Common myeloid progenitor, CD34-positive (primary cell): ENCODE measurements around the gene KCNN3.
A peak's percentile ranks its signal among the peaks of the same experiment; 100 is the strongest.

ENCODE experiments used
- CTCF ChIA-PET: fragments of 350-600 bp; sonication (Branson Sonifier 250); formaldehyde crosslinking; loops from one replicate; lab custom pipeline; 2021; ENCODE audit warnings: antibody characterized with exemption; lab: Charles Lee
- POLR2A ChIA-PET: fragments of 350-600 bp; sonication (Branson Sonifier 250); formaldehyde crosslinking; loops from one replicate; lab custom pipeline; 2021; ENCODE audit warnings: antibody characterized with exemption; lab: Charles Lee
- DNase-seq, 3 donors: peaks; one replicate each; pipeline versions ENCODE4 v3.0.0 to v3.0.0-alpha.2; 2013
- H3K27ac ChIP-seq, 2 experiments: 1 replicate in 1 of 2; 2 replicates in 1 of 2; pipeline ENCODE4 v1.7.0; 2013; ENCODE audit warnings: inconsistent platforms in 2 of 2, low read length in 2 of 2, mild to moderate bottlenecking in 2 of 2, low read depth in 1 of 2, moderate library complexity in 1 of 2; ENCODE audit not compliant: severe bottlenecking in 2 of 2, insufficient read depth in 1 of 2, poor library complexity in 1 of 2
- H3K27me3 ChIP-seq, 5 experiments: replicated peaks in 2 of 5; 1 replicate in 3 of 5; 2 replicates in 2 of 5; pipeline versions ENCODE4 v1.6.1 to v1.7.0; 2013; ENCODE audit warnings: low read length in 4 of 5, mild to moderate bottlenecking in 2 of 5, moderate library complexity in 2 of 5, inconsistent platforms in 1 of 5; ENCODE audit not compliant: insufficient read depth in 5 of 5, control insufficient read depth in 4 of 5
- H3K36me3 ChIP-seq, 4 experiments: 1 replicate in 2 of 4; 2 replicates in 2 of 4; pipeline versions ENCODE4 v1.6.1 to v1.7.0; 2013; ENCODE audit warnings: low read length in 3 of 4, control low read depth in 1 of 4, mild to moderate bottlenecking in 1 of 4; ENCODE audit not compliant: control insufficient read depth in 4 of 4, insufficient read depth in 4 of 4
- H3K4me1 ChIP-seq, 4 experiments: 1 replicate in 3 of 4; 2 replicates in 1 of 4; pipeline versions ENCODE4 v1.6.1 to v1.7.1; 2013; ENCODE audit warnings: low read length in 3 of 4, mild to moderate bottlenecking in 3 of 4, control low read depth in 1 of 4, inconsistent platforms in 1 of 4, moderate library complexity in 1 of 4; ENCODE audit not compliant: control insufficient read depth in 4 of 4, insufficient read depth in 4 of 4; ENCODE audit errors: control extremely low read depth in 1 of 4
- H3K4me3 ChIP-seq, 7 experiments: 1 replicate in 4 of 7; 2 replicates in 3 of 7; pipeline versions ENCODE4 v1.5.1 to v1.7.0; 2013; ENCODE audit warnings: mild to moderate bottlenecking in 7 of 7, low read length in 6 of 7, moderate library complexity in 6 of 7, inconsistent platforms in 2 of 7, low read depth in 2 of 7, control low read depth in 1 of 7; ENCODE audit not compliant: insufficient read depth in 4 of 7, control insufficient read depth in 1 of 7; ENCODE audit errors: extremely low read depth in 1 of 7
- H3K9me3 ChIP-seq, 5 experiments: 1 replicate in 4 of 5; 2 replicates in 1 of 5; pipeline versions ENCODE4 v1.6.1 to v1.7.1; 2013; ENCODE audit warnings: low read length in 4 of 5, mild to moderate bottlenecking in 2 of 5, inconsistent platforms in 1 of 5, low read depth in 1 of 5, moderate library complexity in 1 of 5; ENCODE audit not compliant: control insufficient read depth in 4 of 5, insufficient read depth in 2 of 5; ENCODE audit errors: control extremely low read depth in 1 of 5
- WGBS: methylation state at CpG from one replicate; pipeline ENCODE4 v1.1.5; 2013; ENCODE audit not compliant: insufficient coverage; 5-methylcytosine and 5-hydroxymethylcytosine counted together

KCNN3 gene

GRCh38 chr1:154808909-154809262 lies 61.2 kb downstream of the KCNN3 start:
- peaks cover 0 to 32% (median 29%) of the 10 kb centered on the region in 4 experiments for H3K4me1 ChIP-seq
- POLR2A ChIA-PET = interaction anchor here (0.9 kb wide), 1 partner anchor 13 kb away, joined by 3 read pairs; no protein-coding TSS in a partner anchor
- 92% methylated on average over 17 of the region's 17 CpGs for WGBS

DNA sequence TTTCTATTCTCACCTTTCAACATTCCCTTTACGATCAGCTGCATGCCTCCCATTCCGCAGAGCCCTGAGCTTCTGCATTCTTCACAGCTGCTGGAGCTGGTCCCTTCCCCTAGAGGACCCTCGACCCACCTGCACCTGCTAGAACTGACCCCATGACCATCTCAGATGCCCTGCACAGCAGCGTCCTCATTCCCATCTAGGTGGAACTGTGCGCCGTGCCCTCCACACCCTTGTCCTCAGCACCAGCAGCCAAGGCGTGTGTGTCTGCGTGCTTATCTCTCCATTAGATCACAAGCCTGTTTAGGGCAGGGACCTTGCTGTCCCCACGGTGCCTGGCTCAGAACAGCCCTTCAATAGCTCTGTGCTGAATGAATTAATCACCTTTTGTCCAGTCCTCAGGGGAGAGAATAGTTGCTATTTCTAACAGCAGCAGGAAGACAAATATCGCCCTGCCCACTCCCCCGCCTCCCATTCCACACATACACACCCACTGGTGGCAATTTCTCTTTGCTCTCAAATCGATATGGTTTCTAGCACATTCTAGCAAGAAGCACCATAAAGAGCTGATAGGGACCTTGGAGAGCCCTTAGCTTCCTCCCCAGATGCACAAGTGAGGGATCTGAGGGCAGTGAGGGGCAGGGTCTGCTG lies 61.7 kb downstream of the KCNN3 start:
- 95% methylated on average over 12 of the region's 12 CpGs for WGBS
- Histone ChIP-seq H3K36me3 (no peaks in the 10 kb centered on the region), H3K27ac (no peak overlapping the region), H3K4me3 (no peak overlapping the region), H3K27me3 (no peaks in the 10 kb centered on the region), H3K9me3 (no peaks in the 10 kb centered on the region), H3K4me1 (peaks cover 0 to 32% (median 29%) of the 10 kb centered on the region in 4 experiments)
- ChIA-PET POLR2A (no interaction called here), CTCF (interaction anchor here (0.8 to 5.5 kb wide), 3 partner anchors 11 to 19 kb away, joined by 3 to 20 read pairs (median 3); no protein-coding TSS in a partner anchor)
- no peak for DNase-seq

More at GRCh38 chr1:154808909-154809262, 61.2 kb downstream of the KCNN3 start:
- CTCF ChIA-PET = interaction anchor here (0.8 to 5.5 kb wide), 3 partner anchors 11 to 20 kb away, joined by 3 to 20 read pairs (median 3); no protein-coding TSS in a partner anchor
- Histone ChIP-seq H3K4me3 (no peak overlapping the region), H3K9me3 (no peaks in the 10 kb centered on the region), H3K27ac (no peak overlapping the region), H3K27me3 (no peaks in the 10 kb centered on the region), H3K36me3 (no peaks in the 10 kb centered on the region)
- DNase-seq = peak in 1 of 3 donors; percentile 7

- 62% methylated on average over 9 of the region's 12 CpGs for WGBS
- POLR2A ChIA-PET = interaction anchor here (0.7 kb wide), 1 partner anchor 12 kb away, joined by 3 read pairs; no protein-coding TSS in a partner anchor
- H3K27me3 ChIP-seq = no peaks in the 10 kb centered on the region
- H3K27ac ChIP-seq = no peak overlapping the region
- H3K9me3 ChIP-seq = no peaks in the 10 kb centered on the region
- no peaks in the 10 kb centered on the region for H3K36me3 ChIP-seq
- no peak overlapping the region for H3K4me3 ChIP-seq
- peak in 2 of 3 donors; percentile 35 to 38 for DNase-seq
- H3K4me1 ChIP-seq = peaks cover 0 to 32% (median 29%) of the 10 kb centered on the region in 4 experiments
- CTCF ChIA-PET = interaction anchor here (1.1 to 5.5 kb wide), 5 partner anchors 11 to 72 kb away, joined by 3 to 20 read pairs (median 3); no protein-coding TSS in a partner anchor
Measured at GRCh38 chr1:154807048-154807591, 63.0 kb downstream of the KCNN3 start.

DNA sequence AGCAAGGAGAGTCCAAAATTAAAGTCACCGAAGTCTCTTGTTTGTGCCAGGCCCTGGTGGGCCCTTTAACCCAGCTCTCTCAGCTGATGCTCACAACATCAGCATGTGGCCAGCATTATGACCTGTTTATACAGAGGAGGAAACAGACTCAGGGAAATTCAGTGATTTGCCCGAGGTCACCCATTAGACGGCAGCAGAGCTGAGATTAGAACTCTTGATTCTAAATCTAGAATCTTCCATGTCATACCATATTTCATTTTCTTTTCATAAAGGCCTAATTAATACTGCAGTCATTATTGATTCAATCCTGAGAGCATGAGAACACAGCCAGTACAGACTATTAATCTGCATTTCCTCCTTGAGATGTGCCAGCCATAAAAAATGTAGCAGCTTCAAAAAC lies 63.7 kb downstream of the KCNN3 start:
- Histone ChIP-seq H3K9me3 (no peaks in the 10 kb centered on the region), H3K36me3 (no peaks in the 10 kb centered on the region), H3K27ac (no peak overlapping the region), H3K27me3 (no peaks in the 10 kb centered on the region), H3K4me3 (no peak overlapping the region), H3K4me1 (peaks cover 0 to 32% (median 29%) of the 10 kb centered on the region in 4 experiments)
- 38% methylated on average over 2 of the region's 3 CpGs for WGBS
- CTCF ChIA-PET = interaction anchor here (1.1 to 5.5 kb wide), 6 partner anchors 10 to 73 kb away, joined by 3 to 20 read pairs (median 3); no protein-coding TSS in a partner anchor
- POLR2A ChIA-PET = no interaction called here
- peak in 1 of 3 donors; percentile 6 for DNase-seq

DNA sequence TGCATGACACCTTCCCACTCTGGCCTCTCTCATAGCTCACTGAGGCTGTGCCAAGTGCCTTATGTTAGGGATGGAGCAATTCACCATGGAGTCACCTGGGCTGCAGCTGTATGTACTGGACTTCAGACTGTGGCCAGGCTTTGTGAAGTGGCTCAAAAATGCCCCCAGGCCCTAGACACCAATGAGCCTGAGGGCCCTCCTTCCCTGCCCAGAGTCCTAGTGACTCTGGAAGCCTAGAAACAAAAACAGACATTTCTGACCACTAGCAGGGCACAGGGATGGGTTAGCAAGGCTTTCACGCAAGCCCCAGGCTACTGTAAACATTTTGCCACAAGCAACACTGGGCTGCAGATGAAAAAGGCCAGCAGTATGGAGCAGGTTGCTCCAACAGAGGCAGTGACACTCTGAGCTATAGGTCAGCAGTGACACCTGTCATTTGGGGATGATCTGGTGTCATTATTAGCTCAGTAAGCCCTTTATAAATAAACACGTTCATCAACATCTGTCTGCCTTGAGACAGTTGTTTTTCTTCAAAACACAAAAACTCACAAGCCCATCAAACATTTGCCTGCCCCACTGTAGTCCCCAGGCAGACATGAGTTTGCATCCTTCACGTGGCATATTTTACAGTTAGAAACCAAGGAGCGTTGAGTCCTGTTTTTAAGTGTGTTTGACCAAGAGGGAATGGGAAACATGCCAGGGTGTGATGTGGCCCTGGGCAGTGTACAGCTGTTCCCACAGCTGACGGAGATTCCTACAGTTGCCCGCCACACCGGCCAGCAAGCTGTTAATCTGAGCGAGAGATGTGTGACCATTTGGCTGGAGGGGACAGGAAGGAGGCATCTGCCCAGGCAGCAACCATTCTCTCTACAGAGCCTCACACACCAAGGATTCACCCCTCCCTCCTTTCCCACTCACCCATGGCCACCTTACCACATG lies 66.8 kb downstream of the KCNN3 start:
- WGBS = 98% methylated on average over 6 of the region's 8 CpGs
- no peak for DNase-seq
- ChIA-PET CTCF (interaction anchor here (1.1 kb wide), 1 partner anchor 18 kb away, joined by 3 read pairs; no protein-coding TSS in a partner anchor), POLR2A (interaction anchor here (0.6 kb wide), 1 partner anchor 181 kb away, joined by 3 read pairs; no protein-coding TSS in a partner anchor)
- H3K36me3 ChIP-seq = no peaks in the 10 kb centered on the region
- H3K27me3 ChIP-seq = peaks cover 0 to 3% (median 0%) of the 10 kb centered on the region in 5 experiments
- no peak overlapping the region for H3K4me3 ChIP-seq
- no peaks in the 10 kb centered on the region for H3K9me3 ChIP-seq
- H3K27ac ChIP-seq = no peak overlapping the region
- H3K4me1 ChIP-seq = peaks cover 0 to 19% (median 17%) of the 10 kb centered on the region in 4 experiments

DNA sequence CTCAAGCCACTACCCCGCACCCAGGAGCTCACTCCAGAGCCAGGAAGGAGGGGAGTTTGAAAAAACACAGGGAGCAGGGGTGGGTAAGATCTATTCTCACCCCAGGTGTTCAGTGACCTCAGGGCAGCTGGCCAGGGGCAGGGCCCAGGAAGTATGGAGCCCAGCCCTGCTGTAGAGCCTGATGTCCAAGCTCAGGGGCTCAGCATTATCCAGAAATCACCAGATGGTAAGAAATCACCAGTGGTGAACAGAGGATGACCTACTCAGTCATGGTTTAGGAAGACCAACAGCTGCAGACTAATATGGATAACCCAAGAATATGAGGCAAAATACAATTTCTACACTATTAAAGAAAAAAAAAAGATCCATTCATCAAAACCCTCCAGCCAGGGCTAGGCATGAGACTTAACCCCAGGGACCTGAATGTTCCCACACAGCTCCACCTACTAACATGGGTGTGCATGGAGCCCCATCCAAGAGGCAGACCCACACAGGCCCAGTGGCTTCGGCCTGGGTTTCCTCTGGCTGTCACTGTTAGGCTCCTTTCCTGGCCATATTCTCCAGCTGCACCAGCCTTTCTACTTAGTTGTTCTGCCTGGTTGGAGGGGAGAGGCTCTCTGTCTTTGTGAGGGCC lies 67.6 kb downstream of the KCNN3 start:
- CTCF ChIA-PET = interaction anchor here (1.0 to 1.6 kb wide), 4 partner anchors 13 to 57 kb away, joined by 3 read pairs; no protein-coding TSS in a partner anchor
- 100% methylated on average over 1 of the region's 2 CpGs for WGBS
- Histone ChIP-seq H3K27me3 (peaks cover 0 to 3% (median 0%) of the 10 kb centered on the region in 5 experiments), H3K4me3 (no peak overlapping the region), H3K27ac (no peak overlapping the region), H3K4me1 (peaks cover 0 to 19% (median 17%) of the 10 kb centered on the region in 4 experiments), H3K9me3 (no peaks in the 10 kb centered on the region), H3K36me3 (no peaks in the 10 kb centered on the region)
- no peak for DNase-seq
- POLR2A ChIA-PET = no interaction called here
